HepG2 (cell line): Measurements from ENCODE around the gene ABCA3. TPM values are rescaled to one million over a fixed set of nuclear protein-coding genes. Genes with fewer than 3 reads are reported as not detected.

Experiments used
- ATAC-seq: fragments of 200-7000 bp; cut with Tn5 transposase; 3 replicates; pipeline ENCODE4 v1.9.1; 2020; ENCODE audit warnings: mild to moderate bottlenecking, moderate library complexity
- BruUV-seq: library from RNA; stranded (reverse); fragments of 400-500 nt; replicated peaks from 2 replicates; lab custom pipeline; 2021; lab: Mats Ljungman, UMichigan
- CTCF ChIA-PET: fragments of 300-600 bp; formaldehyde crosslinking; extraction: SDS; loops from one replicate; lab custom pipeline; 2021; ENCODE audit warnings: low total read pairs, inconsistent platforms, low intra/inter-chr PET ratio; lab: Yijun Ruan, JAX
- POLR2A ChIA-PET: fragments of 350-600 bp; sonication (Branson Sonifier 250); formaldehyde crosslinking; loops from one replicate; lab custom pipeline; 2020; ENCODE audit warnings: antibody characterized with exemption, inconsistent platforms; lab: Yijun Ruan, JAX
- DNase-seq: peaks from one replicate; pipeline ENCODE4 v3.0.0-alpha.2; 2015; ENCODE audit warnings: low spot score
- FAIRE-seq: peaks from 3 replicates; lab custom pipeline; 2011; peaks lifted over from hg19 to GRCh38; lab: Jason Lieb, UNC
- H2AFZ ChIP-seq: one replicate; pipeline ENCODE4 v1.6.1; 2011; ENCODE audit warnings: low read length, inconsistent platforms
- H3K27ac ChIP-seq: fragments of 300-600 bp; 3 replicates; pipeline ENCODE4 v1.8.0; 2011; ENCODE audit warnings: mixed run types, mild to moderate bottlenecking, mixed read lengths, low read length, inconsistent platforms; ENCODE audit not compliant: insufficient read depth; ENCODE audit errors: extremely low read length
- H3K27me3 ChIP-seq, 2 experiments: fragments of 200-600 bp in 1 of 2; 2 replicates in 1 of 2; 3 replicates in 1 of 2; pipeline versions ENCODE4 v1.6.0 to v1.8.0; 2011; ENCODE audit warnings: low read length in 2 of 2, mild to moderate bottlenecking in 2 of 2, moderate library complexity in 2 of 2, inconsistent platforms in 1 of 2; ENCODE audit not compliant: insufficient read depth in 2 of 2, control insufficient read depth in 1 of 2
- H3K36me3 ChIP-seq, 2 experiments: fragments of 200-600 bp in 1 of 2; replicated peaks in 1 of 2; 2 replicates in 1 of 2; 3 replicates in 1 of 2; pipeline versions ENCODE4 v1.5.1 to v1.8.0; 2011; ENCODE audit warnings: low read length in 2 of 2, inconsistent platforms in 1 of 2; ENCODE audit not compliant: insufficient read depth in 2 of 2, control insufficient read depth in 1 of 2
- H3K4me1 ChIP-seq: 2 replicates; pipeline ENCODE4 v1.5.1; 2012; ENCODE audit warnings: low read length, inconsistent platforms; ENCODE audit not compliant: insufficient read depth
- H3K4me2 ChIP-seq: 2 replicates; pipeline ENCODE4 v1.6.0; 2011; ENCODE audit warnings: low read depth, low read length, inconsistent platforms
- H3K4me3 ChIP-seq, 3 experiments: fragments of 200-600 bp in 1 of 3; sonication (generic), shearing (Covaris generic) in 1 of 3; replicated peaks in 1 of 3; 2 replicates each; pipeline ENCODE4 v1.5.1; 2011 to 2016; ENCODE audit warnings: low read length in 3 of 3, inconsistent platforms in 2 of 3, low read depth in 2 of 3, mild to moderate bottlenecking in 2 of 3, control low read depth in 1 of 3, mixed read lengths in 1 of 3; ENCODE audit not compliant: insufficient read depth in 1 of 3
- H3K79me2 ChIP-seq: one replicate; pipeline ENCODE4 v1.6.1; 2011; ENCODE audit warnings: low read length, inconsistent platforms; ENCODE audit not compliant: insufficient read depth
- H3K9ac ChIP-seq: 2 replicates; pipeline ENCODE4 v1.6.0; 2011; ENCODE audit warnings: mild to moderate bottlenecking, low read depth, low read length, inconsistent platforms; ENCODE audit not compliant: insufficient read depth
- H3K9me3 ChIP-seq: 2 replicates; pipeline ENCODE4 v1.5.1; 2012; ENCODE audit warnings: mild to moderate bottlenecking, low read length
- H4K20me1 ChIP-seq: 2 replicates; pipeline ENCODE4 v1.6.0; 2011; ENCODE audit warnings: inconsistent platforms, mild to moderate bottlenecking, low read length, moderate library complexity; ENCODE audit not compliant: insufficient read depth
- CBX5 ChIP-seq: sonication (generic); formaldehyde crosslinking; IDR thresholded peaks from 2 replicates; pipeline ENCODE4 v1.4.0; 2020; ENCODE audit warnings: missing genetic modification reagents, borderline replicate concordance
- IRF2 ChIP-seq: IDR thresholded peaks from 2 replicates; pipeline ENCODE4 v1.6.1; 2018; ENCODE audit warnings: missing genetic modification reagents, missing compliant biosample characterization
- JUND ChIP-seq: sonication (generic); formaldehyde crosslinking; IDR thresholded peaks from 2 replicates; pipeline ENCODE4 v1.8.0; 2022; ENCODE audit warnings: mild to moderate bottlenecking, missing genetic modification reagents
- MAF1 ChIP-seq: sonication (generic); formaldehyde crosslinking; IDR thresholded peaks from 2 replicates; pipeline ENCODE4 v1.5.0; 2020; ENCODE audit warnings: missing genetic modification reagents, borderline replicate concordance
- MEIS1 ChIP-seq: sonication (generic); formaldehyde crosslinking; IDR thresholded peaks from 2 replicates; pipeline ENCODE4 v1.9.0; 2021; ENCODE audit warnings: mild to moderate bottlenecking, missing genetic modification reagents, moderate library complexity, borderline replicate concordance
- NRL ChIP-seq: sonication (generic); formaldehyde crosslinking; IDR thresholded peaks from 2 replicates; pipeline ENCODE4 v1.5.0; 2020; ENCODE audit warnings: missing genetic modification reagents, mild to moderate bottlenecking, moderate library complexity, borderline replicate concordance
- ONECUT2 ChIP-seq: sonication (generic); formaldehyde crosslinking; IDR thresholded peaks from 2 replicates; pipeline ENCODE4 v1.4.0; 2020; ENCODE audit warnings: missing genetic modification reagents
- SMC3 ChIP-seq: IDR thresholded peaks from 2 replicates; pipeline ENCODE4 v1.6.1; 2011; ENCODE audit warnings: low read length, improper control_type of control experiment
- ZC3H4 ChIP-seq: sonication (generic); formaldehyde crosslinking; IDR thresholded peaks from 2 replicates; pipeline ENCODE4 v1.4.0; 2020; ENCODE audit warnings: missing genetic modification reagents, borderline replicate concordance
- ZNF10 ChIP-seq: sonication (generic); formaldehyde crosslinking; IDR thresholded peaks from 2 replicates; pipeline ENCODE4 v1.4.0; 2020; ENCODE audit warnings: mild to moderate bottlenecking, low read depth, missing genetic modification reagents, borderline replicate concordance
- ZNF441 ChIP-seq: sonication (generic); formaldehyde crosslinking; IDR thresholded peaks from 2 replicates; pipeline ENCODE4 v1.7.0; 2021; ENCODE audit warnings: missing genetic modification reagents, borderline replicate concordance
- ZNF841 ChIP-seq: sonication (generic); formaldehyde crosslinking; IDR thresholded peaks from 2 replicates; pipeline ENCODE4 v1.8.1; 2023; ENCODE audit warnings: missing genetic modification reagents, borderline replicate concordance
- WGBS: methylation state at CpG from one replicate; pipeline ENCODE4 v1.1.6; 2017; ENCODE audit warnings: low lambda C conversion rate; 5-methylcytosine and 5-hydroxymethylcytosine counted together
- in situ Hi-C: cut with HindIII; loops from 2 replicates; pipeline ENCODE4 v1.10.0; 2017; ENCODE audit warnings: low pct_unique_long_range_greater_than_20kb; ENCODE audit not compliant: extremely low pct_ligation_motif_present
- intact Hi-C: fragments of 100-400 bp; cut with micrococcal nuclease; formaldehyde crosslinking; loops from one replicate; pipeline ENCODE4 v1.10.0; 2022; ENCODE audit not compliant: unreplicated experiment
- polyA plus RNA-seq, 8 experiments: library from polyadenylated mRNA; depleted of rRNA in 3 of 8; stranded (reverse) in 7 of 8; unstranded in 1 of 8; fragments of >200 nt; fragmentation: Illumina TruSeq in 4 of 8; extraction: Trizol in 4 of 8; gene quantifications; 2 replicates each; pipeline versions ENCODE4 v1.2.1 to v1.2.3, GENCODE V29; 2011 to 2016; ENCODE audit warnings: low read depth in 4 of 8, missing spikeins in 1 of 8, mixed read lengths in 1 of 8; ENCODE audit not compliant: insufficient read depth in 1 of 8
- total RNA-seq, 5 experiments: library from RNA; depleted of rRNA; stranded (reverse); fragments of >200 nt; fragmentation: Illumina TruSeq; extraction: Trizol; gene quantifications; 2 replicates each; pipeline ENCODE4 v1.2.3, GENCODE V29; 2016; ENCODE audit warnings: low read depth in 1 of 5
- TF ChIP-seq, protein P1 (sequence below): sonication (generic); formaldehyde crosslinking; IDR thresholded peaks from 2 replicates; pipeline ENCODE4 v1.8.0; 2022; ENCODE audit warnings: mild to moderate bottlenecking, missing genetic modification reagents, moderate library complexity
- TF ChIP-seq, protein P2 (sequence below): IDR thresholded peaks from 2 replicates; pipeline ENCODE4 v1.4.0; 2020; ENCODE audit warnings: mild to moderate bottlenecking, missing genetic modification reagents

The ABCA3 gene
- total and polyA plus RNA-seq, 2 of the 13 experiments (the other 11 are each of a cell fraction or from before 2014, with no cell fraction given): 0.60 to 1.5 TPM

DNA sequence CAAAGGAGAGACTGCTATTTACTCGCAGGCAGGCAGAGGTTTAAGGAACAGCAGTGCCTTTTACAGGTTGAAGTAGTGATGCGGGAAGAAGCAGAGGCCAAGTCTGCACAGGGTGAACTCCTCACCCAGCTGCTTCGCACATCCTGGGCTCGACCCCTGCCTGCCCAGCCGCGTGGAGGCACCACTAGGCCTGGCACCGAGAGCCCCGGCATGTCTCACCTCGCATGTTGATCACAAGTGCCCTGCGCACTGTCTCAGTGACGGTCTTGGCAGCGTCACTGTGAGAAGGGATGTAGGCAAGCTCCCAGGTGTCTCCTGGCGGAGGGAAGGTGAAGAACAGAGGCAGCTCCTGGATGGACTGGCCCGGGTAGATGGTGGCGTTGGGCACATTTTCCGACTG, 14.7 kb downstream of the ABCA3 start:
- ChIA-PET POLR2A (no interaction called here), CTCF (no interaction called here)
- Histone ChIP-seq H3K27me3 (peaks cover 11 to 71% of the 10 kb centered on the region in 2 experiments), H2AFZ (no peak overlapping the region), H3K79me2 (no peaks in the 10 kb centered on the region), H3K4me3 (no peak overlapping the region), H4K20me1 (0 out of 2 replicates have a peak, but pooled peaks cover 2% of the 10 kb centered on the region), H3K4me1 (no peaks in the 10 kb centered on the region), H3K4me2 (no peak overlapping the region), H3K36me3 (no peaks in the 10 kb centered on the region), H3K9ac (no peak overlapping the region), H3K9me3 (no peaks in the 10 kb centered on the region), H3K27ac (no peak overlapping the region)
- intact Hi-C loops (no loop called here), in situ Hi-C loops (no loop called here)
- DNase-seq: no peak
- no TSS peak for BruUV-seq
- 34% methylated on average over 6 of the region's 16 CpGs for WGBS
- no peak; the same call in 2 of the 3 replicates for ATAC-seq
- TF ChIP-seq ZNF441: no peak
- no peak for TF ChIP-seq IRF2 (CRISPR knock-in tag)
- no peak for TF ChIP-seq SMC3
- TF ChIP-seq ZC3H4 (CRISPR knock-in tag): no peak
- TF ChIP-seq CBX5: no peak
- TF ChIP-seq, all 625 proteins: peak for 0
- no peak for FAIRE-seq

DNA sequence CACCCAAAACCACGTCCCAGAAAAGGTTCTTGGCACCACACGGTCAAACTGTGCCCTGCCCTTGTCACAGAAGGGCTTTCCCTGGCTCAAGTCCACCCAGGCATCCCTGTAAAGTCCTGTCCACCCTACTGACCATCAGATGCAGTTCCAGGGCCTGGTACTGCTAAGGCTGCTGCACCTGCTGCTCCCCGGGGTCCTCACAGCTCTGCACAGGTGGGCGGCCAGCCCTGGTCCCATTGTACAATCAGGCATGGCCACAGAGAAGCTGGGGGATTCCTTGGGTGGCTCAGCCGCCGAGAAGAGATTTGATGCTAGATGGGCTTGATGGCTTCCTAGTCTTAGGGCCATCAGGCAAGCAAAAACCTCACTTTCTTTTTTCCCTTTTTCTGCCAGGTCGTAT, 15.3 kb downstream of the ABCA3 start:
- WGBS: 0% methylated on average over 1 of the region's 7 CpGs
- in situ Hi-C loops: no loop called here
- Histone ChIP-seq H3K36me3 (no peaks in the 10 kb centered on the region), H3K27me3 (peaks cover 13 to 74% of the 10 kb centered on the region in 2 experiments), H3K9me3 (no peaks in the 10 kb centered on the region), H3K27ac (no peak overlapping the region), H4K20me1 (0 out of 2 replicates have a peak, but pooled peaks cover 2% of the 10 kb centered on the region), H3K4me2 (no peak overlapping the region), H3K9ac (no peak overlapping the region), H3K79me2 (no peaks in the 10 kb centered on the region), H3K4me3 (no peak overlapping the region), H2AFZ (no peak overlapping the region), H3K4me1 (no peaks in the 10 kb centered on the region)
- ChIA-PET POLR2A (no interaction called here), CTCF (no interaction called here)
- ATAC-seq (no peak), FAIRE-seq (no peak), DNase-seq (no peak)
- BruUV-seq: no TSS peak
- intact Hi-C loops: no loop called here
- TF ChIP-seq ONECUT2 (CRISPR knock-in tag): no peak
- no peak for TF ChIP-seq ZNF841 (CRISPR knock-in tag)
- TF ChIP-seq ZNF10 (CRISPR knock-in tag): no peak
- no peak for TF ChIP-seq NRL (CRISPR knock-in tag)
- TF ChIP-seq, protein P1, sequence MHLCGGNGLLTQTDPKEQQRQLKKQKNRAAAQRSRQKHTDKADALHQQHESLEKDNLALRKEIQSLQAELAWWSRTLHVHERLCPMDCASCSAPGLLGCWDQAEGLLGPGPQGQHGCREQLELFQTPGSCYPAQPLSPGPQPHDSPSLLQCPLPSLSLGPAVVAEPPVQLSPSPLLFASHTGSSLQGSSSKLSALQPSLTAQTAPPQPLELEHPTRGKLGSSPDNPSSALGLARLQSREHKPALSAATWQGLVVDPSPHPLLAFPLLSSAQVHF (CRISPR knock-in tag): no peak
- no peak for TF ChIP-seq MAF1 (CRISPR knock-in tag)
- TF ChIP-seq, protein P2, sequence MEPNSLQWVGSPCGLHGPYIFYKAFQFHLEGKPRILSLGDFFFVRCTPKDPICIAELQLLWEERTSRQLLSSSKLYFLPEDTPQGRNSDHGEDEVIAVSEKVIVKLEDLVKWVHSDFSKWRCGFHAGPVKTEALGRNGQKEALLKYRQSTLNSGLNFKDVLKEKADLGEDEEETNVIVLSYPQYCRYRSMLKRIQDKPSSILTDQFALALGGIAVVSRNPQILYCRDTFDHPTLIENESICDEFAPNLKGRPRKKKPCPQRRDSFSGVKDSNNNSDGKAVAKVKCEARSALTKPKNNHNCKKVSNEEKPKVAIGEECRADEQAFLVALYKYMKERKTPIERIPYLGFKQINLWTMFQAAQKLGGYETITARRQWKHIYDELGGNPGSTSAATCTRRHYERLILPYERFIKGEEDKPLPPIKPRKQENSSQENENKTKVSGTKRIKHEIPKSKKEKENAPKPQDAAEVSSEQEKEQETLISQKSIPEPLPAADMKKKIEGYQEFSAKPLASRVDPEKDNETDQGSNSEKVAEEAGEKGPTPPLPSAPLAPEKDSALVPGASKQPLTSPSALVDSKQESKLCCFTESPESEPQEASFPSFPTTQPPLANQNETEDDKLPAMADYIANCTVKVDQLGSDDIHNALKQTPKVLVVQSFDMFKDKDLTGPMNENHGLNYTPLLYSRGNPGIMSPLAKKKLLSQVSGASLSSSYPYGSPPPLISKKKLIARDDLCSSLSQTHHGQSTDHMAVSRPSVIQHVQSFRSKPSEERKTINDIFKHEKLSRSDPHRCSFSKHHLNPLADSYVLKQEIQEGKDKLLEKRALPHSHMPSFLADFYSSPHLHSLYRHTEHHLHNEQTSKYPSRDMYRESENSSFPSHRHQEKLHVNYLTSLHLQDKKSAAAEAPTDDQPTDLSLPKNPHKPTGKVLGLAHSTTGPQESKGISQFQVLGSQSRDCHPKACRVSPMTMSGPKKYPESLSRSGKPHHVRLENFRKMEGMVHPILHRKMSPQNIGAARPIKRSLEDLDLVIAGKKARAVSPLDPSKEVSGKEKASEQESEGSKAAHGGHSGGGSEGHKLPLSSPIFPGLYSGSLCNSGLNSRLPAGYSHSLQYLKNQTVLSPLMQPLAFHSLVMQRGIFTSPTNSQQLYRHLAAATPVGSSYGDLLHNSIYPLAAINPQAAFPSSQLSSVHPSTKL (CRISPR knock-in tag): no peak
- TF ChIP-seq MEIS1: no peak
- no peak for TF ChIP-seq JUND (CRISPR knock-in tag)
